Muscle layer of colon (tissue), 2 donors: ENCODE measurements around the gene CFAP119.
A peak's percentile ranks its signal among the peaks of the same experiment; 100 is the strongest.

Source experiments
- H3K27ac ChIP-seq: one replicate; pipeline ENCODE4 v1.7.0; 2013; ENCODE audit warnings: low read depth, mild to moderate bottlenecking, low read length, moderate library complexity
- H3K27me3 ChIP-seq, 2 donors: one replicate each; pipeline ENCODE4 v1.7.0; 2013; ENCODE audit warnings: low read length in 2 of 2, mild to moderate bottlenecking in 2 of 2; ENCODE audit not compliant: insufficient read depth in 2 of 2, control insufficient read depth in 1 of 2
- H3K36me3 ChIP-seq: one replicate; pipeline ENCODE4 v1.7.0; 2013; ENCODE audit warnings: mild to moderate bottlenecking, low read length; ENCODE audit not compliant: insufficient read depth
- H3K4me1 ChIP-seq: one replicate; pipeline ENCODE4 v1.7.0; 2013; ENCODE audit warnings: mild to moderate bottlenecking, low read length; ENCODE audit not compliant: insufficient read depth
- H3K4me3 ChIP-seq, 2 donors: one replicate each; pipeline ENCODE4 v1.7.0; 2013; ENCODE audit warnings: low read length in 2 of 2, low read depth in 1 of 2, mild to moderate bottlenecking in 1 of 2, moderate library complexity in 1 of 2
- H3K9ac ChIP-seq: one replicate; pipeline ENCODE4 v1.7.0; 2013; ENCODE audit warnings: low read length
- H3K9me3 ChIP-seq: one replicate; pipeline ENCODE4 v1.7.0; 2013; ENCODE audit warnings: mild to moderate bottlenecking, low read length
- donor health status: abdominal sarcoma.
- donor health status: Adenocarcinoma of cecum.

Gene CFAP119

DNA sequence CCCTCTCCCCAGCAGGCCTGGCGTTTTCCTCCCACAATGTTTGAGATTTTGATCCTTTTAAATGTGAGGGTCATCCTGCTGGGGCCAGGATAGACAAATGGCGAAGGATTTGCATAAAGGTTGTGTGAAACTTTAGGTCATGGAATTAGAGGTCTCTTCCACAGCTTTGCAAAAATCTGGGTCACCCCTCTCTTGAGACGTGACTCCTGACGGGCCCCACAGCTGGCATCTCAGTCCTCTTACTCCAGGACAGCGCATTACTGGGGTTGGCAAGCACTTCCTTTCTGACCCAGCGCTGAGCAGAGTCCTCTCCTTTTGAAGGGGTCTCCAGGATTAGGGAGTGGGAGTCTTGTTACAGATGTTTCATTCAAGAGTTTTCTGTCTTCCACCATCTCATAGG is 17.7 kb upstream of the CFAP119 start:
- peaks cover 22% of the 10 kb centered on the region for H3K36me3 ChIP-seq
- H3K27ac ChIP-seq: no peak overlapping the region
- peaks cover 21% of the 10 kb centered on the region for H3K4me1 ChIP-seq
- H3K27me3 ChIP-seq: no peaks in the 10 kb centered on the region
- H3K9ac ChIP-seq: no peak overlapping the region
- no peak overlapping the region for H3K4me3 ChIP-seq
- no peaks in the 10 kb centered on the region for H3K9me3 ChIP-seq

DNA sequence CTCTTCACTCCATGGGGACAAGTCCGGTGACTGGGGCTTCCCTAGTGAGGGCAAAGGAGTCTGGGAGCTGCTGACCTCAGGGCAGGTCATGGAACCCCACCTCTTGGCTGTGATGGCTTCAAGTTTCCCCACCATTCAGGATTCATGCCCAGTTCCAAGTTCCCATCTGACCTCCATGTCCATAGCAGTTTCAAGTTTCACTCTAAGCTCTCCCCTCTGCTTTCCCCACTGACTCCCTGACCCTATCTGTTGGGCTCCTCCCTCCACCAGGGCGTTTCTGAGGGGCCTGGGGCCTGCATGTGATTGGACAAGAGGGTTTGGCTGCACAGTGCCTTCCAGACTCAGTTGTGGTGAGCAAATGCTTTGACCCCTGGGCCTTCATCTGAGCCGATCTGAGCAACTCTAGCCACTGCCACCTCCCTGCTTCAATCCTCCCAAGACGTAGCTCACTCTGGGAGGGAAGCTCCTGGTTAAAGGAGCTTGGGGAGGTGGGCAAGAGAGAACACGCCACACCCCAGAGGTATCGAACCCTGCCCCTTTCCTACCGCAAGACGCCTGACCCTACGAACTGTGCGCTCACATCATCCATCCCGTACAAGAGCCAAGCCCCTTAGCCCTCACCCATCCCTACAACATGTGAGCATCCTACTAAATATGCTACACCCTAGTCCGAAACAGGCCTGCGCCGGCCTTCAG is 16.8 kb upstream of the CFAP119 start:
- peaks cover 25% of the 10 kb centered on the region for H3K4me1 ChIP-seq
- H3K27me3 ChIP-seq: no peaks in the 10 kb centered on the region
- no peaks in the 10 kb centered on the region for H3K9me3 ChIP-seq
- H3K9ac ChIP-seq: no peak overlapping the region
- peaks cover 30% of the 10 kb centered on the region for H3K36me3 ChIP-seq
- H3K27ac ChIP-seq: no peak overlapping the region
- H3K4me3 ChIP-seq: no peak overlapping the region

DNA sequence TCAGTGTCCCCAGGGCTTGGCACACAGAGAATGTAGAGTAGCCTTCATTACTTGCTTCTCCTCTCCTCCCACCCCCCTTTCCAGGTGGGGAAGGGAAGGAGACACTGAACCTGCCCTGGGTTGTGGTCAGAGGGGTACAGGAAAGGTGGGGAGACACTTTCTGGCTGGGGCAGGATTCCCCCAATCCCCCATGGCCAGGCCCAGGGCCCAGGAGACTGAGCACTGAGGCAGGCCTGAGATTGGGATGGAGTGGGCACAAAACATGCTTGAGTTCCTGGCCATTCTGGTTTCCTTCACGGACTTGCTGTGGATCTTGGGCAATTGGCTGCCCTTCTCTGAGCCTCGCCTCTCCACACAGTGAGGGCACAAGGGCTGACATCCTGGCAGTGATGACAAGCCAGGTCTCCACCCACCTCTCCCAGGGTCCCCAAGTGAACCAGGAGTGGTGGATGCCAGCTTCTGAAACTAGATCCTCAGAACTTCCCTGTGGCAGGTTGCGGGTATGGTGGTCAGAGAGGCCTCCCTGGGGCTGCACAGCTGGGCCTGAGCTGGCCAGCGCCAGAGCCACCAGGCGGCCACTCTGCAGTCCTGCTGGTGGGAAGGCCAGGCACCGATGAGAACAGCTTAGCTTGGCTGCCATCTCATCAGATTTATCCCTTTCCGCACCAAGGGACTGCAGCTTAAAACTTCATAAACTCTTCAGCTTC is 15.9 kb upstream of the CFAP119 start:
- no peak overlapping the region for H3K27ac ChIP-seq
- H3K4me1 ChIP-seq: peaks cover 25% of the 10 kb centered on the region
- H3K9ac ChIP-seq: no peak overlapping the region
- no peaks in the 10 kb centered on the region for H3K27me3 ChIP-seq
- no peak overlapping the region for H3K4me3 ChIP-seq
- H3K36me3 ChIP-seq: peaks cover 31% of the 10 kb centered on the region
- no peaks in the 10 kb centered on the region for H3K9me3 ChIP-seq

DNA sequence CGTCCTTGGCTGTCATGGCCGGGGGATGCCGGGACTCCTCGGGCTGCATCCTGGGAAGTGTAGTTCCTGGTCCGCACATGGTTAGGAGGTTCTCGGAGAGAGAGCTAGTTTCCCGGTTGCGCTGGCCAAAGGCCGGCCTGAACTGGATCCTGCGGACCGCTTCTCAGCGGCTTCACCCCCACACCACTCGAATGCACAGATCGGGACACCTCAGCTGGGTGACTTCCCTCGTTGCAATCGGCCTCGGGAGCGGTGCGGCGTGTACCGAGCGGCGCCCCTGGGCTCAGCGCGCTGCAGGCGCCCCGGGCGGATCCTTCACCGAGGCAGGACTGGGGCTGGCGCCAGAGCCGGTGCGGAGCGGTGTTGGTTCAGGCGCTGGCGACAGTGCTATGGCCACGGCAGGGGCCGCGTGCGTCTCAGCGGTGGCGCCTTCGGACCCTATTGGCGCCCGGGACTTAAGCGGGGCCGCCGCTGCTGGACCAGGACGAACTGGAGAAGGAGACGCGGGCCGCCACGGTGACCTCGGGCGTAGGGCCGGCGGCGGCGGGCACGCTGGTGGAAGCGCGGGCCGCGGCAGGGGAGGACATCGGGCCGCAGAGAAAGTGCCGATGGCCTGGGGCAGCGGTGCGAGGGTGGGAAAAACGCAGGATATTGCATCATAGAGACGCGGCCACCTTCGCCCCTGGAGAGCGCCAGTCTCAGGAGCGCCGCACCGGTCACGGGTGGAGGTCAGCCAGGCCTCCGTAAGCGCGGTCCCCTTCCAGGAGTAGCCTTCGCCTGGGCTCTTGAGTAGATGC is 13.7 kb upstream of the CFAP119 start:
- H3K36me3 ChIP-seq: peaks cover 37% of the 10 kb centered on the region
- H3K9me3 ChIP-seq: no peaks in the 10 kb centered on the region
- H3K27ac ChIP-seq: peak overlapping the region; percentile 81
- H3K27me3 ChIP-seq: no peaks in the 10 kb centered on the region
- H3K9ac ChIP-seq: peak overlapping the region; percentile 53
- H3K4me3 ChIP-seq: peak overlapping the region; percentile 66 to 83
- H3K4me1 ChIP-seq: peaks cover 25% of the 10 kb centered on the region

DNA sequence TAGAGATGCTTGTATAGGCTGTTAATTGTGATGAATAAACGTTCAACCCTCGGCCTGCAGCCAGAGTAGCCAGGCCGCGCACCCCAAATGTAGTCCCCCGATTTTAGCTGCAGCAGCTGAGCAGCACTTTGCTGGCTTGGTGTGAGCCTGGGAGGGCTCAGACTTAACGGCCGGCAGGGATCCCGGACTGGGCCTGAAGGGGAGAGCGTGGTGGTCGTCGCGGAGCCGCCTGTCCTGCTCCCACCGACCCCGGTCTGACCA is 13.2 kb upstream of the CFAP119 start:
- Histone ChIP-seq H3K36me3 (peaks cover 42% of the 10 kb centered on the region), H3K4me1 (peaks cover 25% of the 10 kb centered on the region), H3K9ac (peak overlapping the region; percentile 53), H3K9me3 (no peaks in the 10 kb centered on the region), H3K4me3 (peak overlapping the region; percentile 66 to 83), H3K27me3 (no peaks in the 10 kb centered on the region), H3K27ac (peak overlapping the region; percentile 81)

DNA sequence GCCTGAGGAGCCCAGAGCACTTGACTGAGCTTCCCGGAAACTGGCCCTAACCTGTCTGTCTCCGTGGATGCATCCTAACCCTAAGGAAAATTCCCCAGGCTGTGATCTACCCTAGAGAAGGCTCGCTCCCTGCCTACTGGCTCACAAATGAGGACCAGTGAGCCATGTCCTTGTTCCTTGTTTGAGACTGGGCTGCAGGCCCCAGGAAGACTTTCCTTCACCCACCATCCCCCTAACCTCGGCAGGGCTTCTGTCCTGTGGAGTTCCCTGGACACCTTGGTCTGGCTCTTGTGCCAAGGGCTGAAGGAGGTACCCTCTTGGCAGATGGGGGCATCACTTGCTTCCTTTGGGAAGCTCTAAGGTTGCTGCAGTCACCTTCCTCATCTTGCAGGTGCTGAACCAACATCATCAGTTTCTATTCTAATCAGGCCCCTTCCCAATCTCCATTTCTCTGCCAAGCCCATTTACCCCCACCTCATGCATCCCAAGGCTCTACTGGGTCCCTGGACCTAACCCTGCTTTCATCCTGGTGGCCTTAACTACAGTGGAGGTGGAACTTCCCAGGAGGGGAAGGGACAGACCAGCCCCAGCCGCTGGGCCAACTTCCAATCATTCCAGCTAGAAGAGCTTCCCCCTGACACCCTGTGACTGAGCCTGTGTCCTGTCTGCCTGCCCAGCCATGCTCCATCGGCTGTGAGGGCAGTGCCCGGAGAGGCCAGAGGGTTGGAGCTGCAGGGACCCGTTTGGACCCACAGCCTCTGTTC is 12.7 kb upstream of the CFAP119 start:
- H3K4me3 ChIP-seq: peak overlapping the region; percentile 66 to 83
- no peaks in the 10 kb centered on the region for H3K27me3 ChIP-seq
- peaks cover 25% of the 10 kb centered on the region for H3K4me1 ChIP-seq
- H3K9me3 ChIP-seq: no peaks in the 10 kb centered on the region
- H3K9ac ChIP-seq: peak overlapping the region; percentile 53
- H3K27ac ChIP-seq: peak overlapping the region; percentile 81
- peaks cover 48% of the 10 kb centered on the region for H3K36me3 ChIP-seq

DNA sequence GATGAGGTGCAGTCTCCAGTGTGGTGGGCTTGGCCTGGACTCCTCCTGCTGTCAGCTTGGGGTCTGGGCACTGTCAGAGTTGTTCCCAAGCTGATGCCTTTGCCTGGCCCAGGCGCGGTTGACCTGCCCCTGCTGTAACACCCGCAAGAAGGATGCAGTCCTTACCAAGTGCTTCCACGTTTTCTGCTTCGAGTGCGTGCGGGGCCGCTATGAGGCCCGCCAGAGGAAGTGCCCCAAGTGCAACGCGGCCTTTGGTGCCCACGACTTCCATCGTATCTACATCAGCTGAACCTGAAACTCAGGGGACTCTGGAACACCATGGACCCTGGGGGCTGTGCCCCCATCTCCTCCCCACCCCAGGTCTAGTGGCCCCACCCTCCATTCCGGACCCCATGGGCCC is 12.0 kb upstream of the CFAP119 start:
- Histone ChIP-seq H3K9me3 (no peaks in the 10 kb centered on the region), H3K27me3 (no peaks in the 10 kb centered on the region), H3K9ac (no peak overlapping the region), H3K4me3 (no peak overlapping the region), H3K36me3 (peaks cover 55% of the 10 kb centered on the region), H3K27ac (no peak overlapping the region), H3K4me1 (peaks cover 25% of the 10 kb centered on the region)

DNA sequence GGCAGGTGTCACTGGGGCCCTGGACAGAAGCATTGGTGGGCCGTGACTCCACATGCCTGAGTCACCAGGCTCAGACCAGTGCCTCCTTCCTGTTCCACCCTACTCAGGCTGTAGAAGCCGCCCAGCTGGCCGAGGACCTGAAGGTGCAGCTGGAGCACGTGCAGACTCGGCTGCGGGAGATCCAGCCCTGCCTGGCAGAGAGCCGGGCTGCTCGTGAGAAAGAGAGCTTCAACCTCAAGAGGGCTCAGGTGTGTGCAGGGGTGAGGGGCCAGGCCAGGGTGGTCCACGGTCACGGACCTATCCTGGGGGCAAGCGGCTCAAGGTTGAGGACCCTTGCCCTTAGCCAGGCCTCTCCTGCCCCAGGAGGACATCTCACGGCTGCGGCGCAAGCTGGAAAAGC is 9.9 kb upstream of the CFAP119 start:
- Histone ChIP-seq H3K4me1 (peaks cover 18% of the 10 kb centered on the region), H3K27ac (no peak overlapping the region), H3K9me3 (no peaks in the 10 kb centered on the region), H3K4me3 (no peak overlapping the region), H3K27me3 (no peaks in the 10 kb centered on the region), H3K36me3 (peaks cover 76% of the 10 kb centered on the region), H3K9ac (no peak overlapping the region)

DNA sequence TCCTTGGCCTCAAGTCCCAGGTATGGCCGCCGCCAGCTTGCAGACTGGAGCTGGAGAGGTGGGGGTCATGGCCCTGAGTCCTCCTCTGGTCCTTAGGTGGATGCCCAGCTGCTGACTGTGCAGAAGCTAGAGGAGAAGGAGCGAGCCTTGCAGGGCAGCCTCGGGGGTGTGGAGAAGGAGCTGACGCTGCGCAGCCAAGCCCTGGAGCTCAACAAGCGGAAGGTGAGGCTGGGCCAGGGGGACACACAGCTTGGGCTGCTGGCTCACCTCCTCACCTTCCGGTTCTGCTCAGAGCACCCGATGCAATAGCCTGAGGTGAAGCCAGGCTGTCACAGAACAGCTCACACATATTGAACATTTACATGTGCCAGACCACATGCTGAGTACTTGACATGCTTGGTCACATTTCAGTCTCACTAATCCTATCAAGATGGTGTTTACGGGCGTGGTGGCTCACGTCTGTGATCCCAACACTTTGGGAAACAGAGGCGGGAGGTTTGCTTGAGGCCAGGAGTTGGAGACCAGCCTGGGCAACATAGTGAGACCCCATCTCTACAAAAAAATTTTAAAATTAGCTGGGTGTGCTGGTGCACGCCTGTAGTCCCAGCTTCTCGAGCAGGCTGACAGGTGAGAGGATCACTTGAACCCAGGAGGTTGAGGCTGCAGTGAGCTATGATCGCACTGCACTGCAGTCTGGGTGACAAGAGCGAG is 7.7 kb upstream of the CFAP119 start:
- no peak overlapping the region for H3K4me3 ChIP-seq
- H3K9me3 ChIP-seq: no peaks in the 10 kb centered on the region
- H3K27me3 ChIP-seq: no peaks in the 10 kb centered on the region
- H3K4me1 ChIP-seq: peaks cover 4% of the 10 kb centered on the region
- H3K27ac ChIP-seq: no peak overlapping the region
- no peak overlapping the region for H3K9ac ChIP-seq
- peaks cover 98% of the 10 kb centered on the region for H3K36me3 ChIP-seq

DNA sequence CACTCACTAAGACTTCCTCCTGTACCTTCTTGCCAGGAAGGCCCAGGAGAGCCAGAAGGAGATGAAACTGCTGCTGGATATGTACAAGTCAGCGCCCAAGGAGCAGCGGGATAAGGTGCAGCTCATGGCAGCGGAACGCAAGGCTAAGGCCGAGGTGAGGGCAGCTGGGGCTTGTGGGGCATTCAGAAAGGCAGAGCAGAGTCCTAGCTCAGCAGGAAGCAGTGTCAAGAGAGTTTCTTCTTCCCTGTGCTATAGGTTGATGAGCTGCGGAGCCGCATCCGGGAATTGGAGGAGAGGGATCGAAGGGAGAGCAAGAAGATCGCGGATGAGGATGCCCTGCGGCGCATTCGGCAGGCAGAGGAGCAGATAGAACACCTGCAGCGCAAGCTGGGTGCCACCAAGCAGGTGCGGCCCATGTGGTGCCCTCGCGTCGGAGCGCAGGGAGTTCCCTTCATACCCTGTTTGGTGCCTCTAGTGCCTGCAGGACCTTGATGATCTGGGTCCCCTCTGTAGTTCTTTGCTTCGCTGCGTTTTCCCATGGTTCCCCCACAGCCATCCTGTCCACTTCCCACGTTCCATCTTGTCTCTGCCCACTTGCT is 6.8 kb upstream of the CFAP119 start:
- no peaks in the 10 kb centered on the region for H3K27me3 ChIP-seq
- peaks cover 8% of the 10 kb centered on the region for H3K4me1 ChIP-seq
- H3K4me3 ChIP-seq: no peak overlapping the region
- H3K9ac ChIP-seq: no peak overlapping the region
- no peaks in the 10 kb centered on the region for H3K9me3 ChIP-seq
- H3K27ac ChIP-seq: no peak overlapping the region
- H3K36me3 ChIP-seq: peaks cover 98% of the 10 kb centered on the region
